ENCODE data around the gene PLTP. TPM values are rescaled to one million over a fixed set of nuclear protein-coding genes. Genes with fewer than 3 reads are reported as not detected.

The PLTP gene
- total and polyA plus RNA-seq, 2 of the 13 experiments (the other 11 are each of a cell fraction or from before 2014, with no cell fraction given), result 16.9 to 28.6 TPM

- TF ChIP-seq, protein P1, sequence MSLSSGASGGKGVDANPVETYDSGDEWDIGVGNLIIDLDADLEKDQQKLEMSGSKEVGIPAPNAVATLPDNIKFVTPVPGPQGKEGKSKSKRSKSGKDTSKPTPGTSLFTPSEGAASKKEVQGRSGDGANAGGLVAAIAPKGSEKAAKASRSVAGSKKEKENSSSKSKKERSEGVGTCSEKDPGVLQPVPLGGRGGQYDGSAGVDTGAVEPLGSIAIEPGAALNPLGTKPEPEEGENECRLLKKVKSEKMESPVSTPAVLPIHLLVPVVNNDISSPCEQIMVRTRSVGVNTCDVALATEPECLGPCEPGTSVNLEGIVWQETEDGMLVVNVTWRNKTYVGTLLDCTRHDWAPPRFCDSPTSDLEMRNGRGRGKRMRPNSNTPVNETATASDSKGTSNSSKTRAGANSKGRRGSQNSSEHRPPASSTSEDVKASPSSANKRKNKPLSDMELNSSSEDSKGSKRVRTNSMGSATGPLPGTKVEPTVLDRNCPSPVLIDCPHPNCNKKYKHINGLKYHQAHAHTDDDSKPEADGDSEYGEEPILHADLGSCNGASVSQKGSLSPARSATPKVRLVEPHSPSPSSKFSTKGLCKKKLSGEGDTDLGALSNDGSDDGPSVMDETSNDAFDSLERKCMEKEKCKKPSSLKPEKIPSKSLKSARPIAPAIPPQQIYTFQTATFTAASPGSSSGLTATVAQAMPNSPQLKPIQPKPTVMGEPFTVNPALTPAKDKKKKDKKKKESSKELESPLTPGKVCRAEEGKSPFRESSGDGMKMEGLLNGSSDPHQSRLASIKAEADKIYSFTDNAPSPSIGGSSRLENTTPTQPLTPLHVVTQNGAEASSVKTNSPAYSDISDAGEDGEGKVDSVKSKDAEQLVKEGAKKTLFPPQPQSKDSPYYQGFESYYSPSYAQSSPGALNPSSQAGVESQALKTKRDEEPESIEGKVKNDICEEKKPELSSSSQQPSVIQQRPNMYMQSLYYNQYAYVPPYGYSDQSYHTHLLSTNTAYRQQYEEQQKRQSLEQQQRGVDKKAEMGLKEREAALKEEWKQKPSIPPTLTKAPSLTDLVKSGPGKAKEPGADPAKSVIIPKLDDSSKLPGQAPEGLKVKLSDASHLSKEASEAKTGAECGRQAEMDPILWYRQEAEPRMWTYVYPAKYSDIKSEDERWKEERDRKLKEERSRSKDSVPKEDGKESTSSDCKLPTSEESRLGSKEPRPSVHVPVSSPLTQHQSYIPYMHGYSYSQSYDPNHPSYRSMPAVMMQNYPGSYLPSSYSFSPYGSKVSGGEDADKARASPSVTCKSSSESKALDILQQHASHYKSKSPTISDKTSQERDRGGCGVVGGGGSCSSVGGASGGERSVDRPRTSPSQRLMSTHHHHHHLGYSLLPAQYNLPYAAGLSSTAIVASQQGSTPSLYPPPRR (CRISPR knock-in tag; IDR thresholded peaks at IDR 0.05; ENCODE audit: borderline replicate concordance), result no peak; the same call in 1 of the 2 replicates
- TF ChIP-seq FIP1L1 (IDR thresholded peaks at IDR 0.05; ENCODE audit: borderline replicate concordance, insufficient read depth, low read depth, low read length), result no peak
- TF ChIP-seq, protein P2, sequence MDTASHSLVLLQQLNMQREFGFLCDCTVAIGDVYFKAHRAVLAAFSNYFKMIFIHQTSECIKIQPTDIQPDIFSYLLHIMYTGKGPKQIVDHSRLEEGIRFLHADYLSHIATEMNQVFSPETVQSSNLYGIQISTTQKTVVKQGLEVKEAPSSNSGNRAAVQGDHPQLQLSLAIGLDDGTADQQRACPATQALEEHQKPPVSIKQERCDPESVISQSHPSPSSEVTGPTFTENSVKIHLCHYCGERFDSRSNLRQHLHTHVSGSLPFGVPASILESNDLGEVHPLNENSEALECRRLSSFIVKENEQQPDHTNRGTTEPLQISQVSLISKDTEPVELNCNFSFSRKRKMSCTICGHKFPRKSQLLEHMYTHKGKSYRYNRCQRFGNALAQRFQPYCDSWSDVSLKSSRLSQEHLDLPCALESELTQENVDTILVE (CRISPR knock-in tag; IDR thresholded peaks at IDR 0.05), result no peak
- 0 out of 2 replicates have a peak, but pooled peaks have one; percentile 9 for TF ChIP-seq ZNF263 (CRISPR knock-in tag; IDR thresholded peaks at IDR 0.05)
- TF ChIP-seq, protein P3, sequence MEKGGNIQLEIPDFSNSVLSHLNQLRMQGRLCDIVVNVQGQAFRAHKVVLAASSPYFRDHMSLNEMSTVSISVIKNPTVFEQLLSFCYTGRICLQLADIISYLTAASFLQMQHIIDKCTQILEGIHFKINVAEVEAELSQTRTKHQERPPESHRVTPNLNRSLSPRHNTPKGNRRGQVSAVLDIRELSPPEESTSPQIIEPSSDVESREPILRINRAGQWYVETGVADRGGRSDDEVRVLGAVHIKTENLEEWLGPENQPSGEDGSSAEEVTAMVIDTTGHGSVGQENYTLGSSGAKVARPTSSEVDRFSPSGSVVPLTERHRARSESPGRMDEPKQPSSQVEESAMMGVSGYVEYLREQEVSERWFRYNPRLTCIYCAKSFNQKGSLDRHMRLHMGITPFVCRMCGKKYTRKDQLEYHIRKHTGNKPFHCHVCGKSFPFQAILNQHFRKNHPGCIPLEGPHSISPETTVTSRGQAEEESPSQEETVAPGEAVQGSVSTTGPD (CRISPR knock-in tag; IDR thresholded peaks at IDR 0.05), result no peak
- peak; percentile 56; the same call in 1 of the 2 replicates for TF ChIP-seq FOXO1 (CRISPR knock-in tag; IDR thresholded peaks at IDR 0.05)
- no peak for TF ChIP-seq ZNF343 (CRISPR knock-in tag; IDR thresholded peaks at IDR 0.05)
- TF ChIP-seq, protein P4, sequence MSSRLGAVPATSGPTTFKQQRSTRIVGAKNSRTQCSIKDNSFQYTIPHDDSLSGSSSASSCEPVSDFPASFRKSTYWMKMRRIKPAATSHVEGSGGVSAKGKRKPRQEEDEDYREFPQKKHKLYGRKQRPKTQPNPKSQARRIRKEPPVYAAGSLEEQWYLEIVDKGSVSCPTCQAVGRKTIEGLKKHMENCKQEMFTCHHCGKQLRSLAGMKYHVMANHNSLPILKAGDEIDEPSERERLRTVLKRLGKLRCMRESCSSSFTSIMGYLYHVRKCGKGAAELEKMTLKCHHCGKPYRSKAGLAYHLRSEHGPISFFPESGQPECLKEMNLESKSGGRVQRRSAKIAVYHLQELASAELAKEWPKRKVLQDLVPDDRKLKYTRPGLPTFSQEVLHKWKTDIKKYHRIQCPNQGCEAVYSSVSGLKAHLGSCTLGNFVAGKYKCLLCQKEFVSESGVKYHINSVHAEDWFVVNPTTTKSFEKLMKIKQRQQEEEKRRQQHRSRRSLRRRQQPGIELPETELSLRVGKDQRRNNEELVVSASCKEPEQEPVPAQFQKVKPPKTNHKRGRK (CRISPR knock-in tag; IDR thresholded peaks at IDR 0.05), result no peak
- no peak for TF ChIP-seq ZNF10 (CRISPR knock-in tag; IDR thresholded peaks at IDR 0.05; ENCODE audit: borderline replicate concordance, low read depth)
- no peak for TF ChIP-seq SNAPC2 (CRISPR knock-in tag; IDR thresholded peaks at IDR 0.05)
- TF ChIP-seq, protein P5, sequence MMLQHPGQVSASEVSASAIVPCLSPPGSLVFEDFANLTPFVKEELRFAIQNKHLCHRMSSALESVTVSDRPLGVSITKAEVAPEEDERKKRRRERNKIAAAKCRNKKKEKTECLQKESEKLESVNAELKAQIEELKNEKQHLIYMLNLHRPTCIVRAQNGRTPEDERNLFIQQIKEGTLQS (CRISPR knock-in tag; IDR thresholded peaks at IDR 0.05), result no peak
- 0 out of 2 replicates have a peak, but pooled peaks have one; percentile 47 for TF ChIP-seq ZFP90 (CRISPR knock-in tag; IDR thresholded peaks at IDR 0.05; ENCODE audit: borderline replicate concordance)
- no peak for TF ChIP-seq MAFF (IDR thresholded peaks at IDR 0.05; ENCODE audit: low read depth, low read length)
- TF ChIP-seq NCOA2 (CRISPR knock-in tag; IDR thresholded peaks at IDR 0.05), result peak; percentile 66
- no peak for TF ChIP-seq ZNF383 (CRISPR knock-in tag; IDR thresholded peaks at IDR 0.05; ENCODE audit: borderline replicate concordance)
- no peak for TF ChIP-seq SIX1 (CRISPR knock-in tag; IDR thresholded peaks at IDR 0.05; ENCODE audit: borderline replicate concordance)
- no peak for TF ChIP-seq ZNF775 (CRISPR knock-in tag; IDR thresholded peaks at IDR 0.05; ENCODE audit: borderline replicate concordance)
- TF ChIP-seq TFDP2 (CRISPR knock-in tag; IDR thresholded peaks at IDR 0.05), result no peak
- TF ChIP-seq POGZ (CRISPR knock-in tag; IDR thresholded peaks at IDR 0.05), result peak; percentile 16; the same call in 1 of the 2 replicates
These were observed 2.6 kb downstream of the PLTP start (continued) for GRCh38 chr20:45909336-45909808.

All from HepG2 (cell line).